ENCODE data around the gene SPRR1A.

The SPRR1A gene

GRCh38 chr1:153035211-153035610 lies 51.3 kb downstream of the SPRR1A start:
- no peaks in the 10 kb centered on the region for H3K79me2 ChIP-seq (ENCODE audit: low read length)
- no peaks in the 10 kb centered on the region for H3K27me3 ChIP-seq (replicated peaks; ENCODE audit: insufficient read depth, low read length)
- no peak overlapping the region for H3K4me2 ChIP-seq (ENCODE audit: low read depth, low read length)
- no peak for DNase-seq
- H3K9ac ChIP-seq (ENCODE audit: low read length), result no peak overlapping the region
- H3K4me3 ChIP-seq (ENCODE audit: low read length), result no peak overlapping the region
- H3F3A ChIP-seq (ENCODE audit: insufficient read depth, low read length), result no peaks in the 10 kb centered on the region
- H3K9me3 ChIP-seq (replicated peaks; ENCODE audit: insufficient read depth, low read length), result no peaks in the 10 kb centered on the region
- no peak overlapping the region for H3K27ac ChIP-seq (ENCODE audit: low read length)
- H3K9me2 ChIP-seq (replicated peaks; ENCODE audit: insufficient read depth, low read length), result no peaks in the 10 kb centered on the region
- H3K4me1 ChIP-seq (ENCODE audit: low read length), result no peaks in the 10 kb centered on the region
- no peak for TF ChIP-seq EZH2 (optimal IDR thresholded peaks at IDR 0.05; ENCODE audit: low read depth, low read length)
- H2AFZ ChIP-seq (ENCODE audit: low read length), result no peak overlapping the region
- no peaks in the 10 kb centered on the region for H4K20me1 ChIP-seq (ENCODE audit: insufficient read depth, low read length)
- no peaks in the 10 kb centered on the region for H3K36me3 ChIP-seq (replicated peaks; ENCODE audit: insufficient read depth, low read length)
